Right lobe of liver (tissue), 4 donors: Measurements from ENCODE around the gene CSN1S1.

Experiments used
- CTCF ChIP-seq, 4 donors: fragments of 200-600 bp in 3 of 4; fragments of 450-650 bp in 1 of 4; IDR thresholded peaks; one replicate each; pipeline versions ENCODE4 v1.5.1 to v1.8.0; 2016 to 2022; ENCODE audit warnings: antibody characterized with exemption in 4 of 4, mild to moderate bottlenecking in 2 of 4
- POLR2A ChIP-seq: fragments of 450-650 bp; IDR thresholded peaks from one replicate; pipeline ENCODE4 v1.6.1; 2017; ENCODE audit warnings: antibody characterized with exemption, mild to moderate bottlenecking
- donor health status: DM: no; HTN: no; CAD: no.
- donor health status: DM: no; HTN: no; CAD: no.
- donor health status: DM: no; HTN: yes; CAD: no.

- no peak for TF ChIP-seq CTCF (IDR thresholded peaks at IDR 0.05)
- no peak for TF ChIP-seq POLR2A
Measured at GRCh38 chr4:69974631-69975030, 43.8 kb downstream of the CSN1S1 start.
